ENCODE data around the gene TACC2.
"Not testable (repeated sequence)": the region's sequence is repeated elsewhere in the genome, so short reads cannot be mapped to it uniquely, and the experiment has no call there.

The TACC2 gene

DNA sequence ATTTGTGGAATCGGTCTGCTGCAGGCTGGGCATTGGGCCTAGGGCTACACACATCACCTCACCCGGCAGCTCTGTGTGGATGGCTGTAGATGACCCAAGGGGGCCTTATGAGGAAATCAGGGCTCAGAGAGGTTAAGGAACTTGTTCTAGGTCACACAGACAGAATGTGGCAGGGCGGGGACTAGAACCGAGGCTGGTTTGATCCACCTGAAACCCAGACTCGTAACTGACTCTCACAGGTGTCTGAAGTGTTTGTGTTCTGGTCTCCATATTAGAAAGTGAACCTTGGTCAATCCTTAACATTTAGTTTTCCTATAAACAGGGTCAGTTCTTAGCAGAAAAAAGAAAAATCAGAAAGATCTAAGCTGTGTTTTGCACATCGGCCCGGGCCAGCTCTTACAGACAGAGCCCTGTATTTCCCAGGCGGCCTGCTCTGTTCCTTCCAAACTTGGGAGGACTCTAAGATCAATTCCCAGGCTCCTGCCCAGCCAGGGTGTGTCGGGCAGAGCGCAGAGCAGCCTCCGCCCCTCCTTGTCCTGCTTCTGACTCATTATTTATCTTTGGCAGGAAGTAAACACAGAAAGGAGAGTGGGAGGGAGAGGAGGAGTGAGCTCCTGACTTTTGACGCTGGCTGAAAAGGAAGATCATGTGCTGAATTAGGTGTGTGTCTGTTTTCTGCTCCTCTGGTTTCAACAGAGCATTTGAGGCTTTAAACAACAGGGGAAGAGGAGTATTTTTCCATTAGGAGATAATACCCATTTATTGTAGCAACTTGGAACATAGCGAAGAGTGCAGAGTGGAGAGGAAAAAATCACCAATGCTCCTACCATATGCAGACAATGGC, 74.1 kb downstream of the TACC2 start:
- DNase-seq = no peak

DNA sequence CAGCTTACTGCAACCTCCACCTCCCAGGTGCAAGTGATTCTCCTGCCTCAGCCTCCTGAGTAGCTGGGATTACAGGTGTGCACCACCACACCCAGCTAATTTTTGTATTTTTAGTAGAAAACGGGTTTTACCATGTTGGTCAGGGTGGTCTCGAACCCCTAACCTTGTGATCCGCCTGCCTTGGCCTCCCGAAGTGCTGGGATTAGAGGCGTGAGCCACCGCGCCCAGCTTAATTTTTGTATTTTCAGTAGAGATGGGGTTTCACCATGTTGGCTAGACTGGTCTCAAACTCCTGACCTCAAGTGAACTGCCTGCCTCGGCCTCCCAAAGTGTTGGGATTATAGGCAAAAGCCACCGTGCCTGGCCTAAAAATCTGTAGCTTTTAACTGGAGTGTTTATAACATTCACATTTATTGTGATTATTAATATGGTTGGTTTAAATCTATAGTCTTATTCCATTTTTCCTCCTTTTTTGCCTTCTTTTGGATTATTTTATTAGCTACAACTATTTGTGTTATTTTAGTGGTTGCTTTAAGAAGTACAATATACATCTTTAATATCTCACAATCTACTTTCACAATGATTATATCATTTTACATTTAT, 77.5 kb downstream of the TACC2 start:
- not testable (repeated sequence) for DNase-seq

DNA sequence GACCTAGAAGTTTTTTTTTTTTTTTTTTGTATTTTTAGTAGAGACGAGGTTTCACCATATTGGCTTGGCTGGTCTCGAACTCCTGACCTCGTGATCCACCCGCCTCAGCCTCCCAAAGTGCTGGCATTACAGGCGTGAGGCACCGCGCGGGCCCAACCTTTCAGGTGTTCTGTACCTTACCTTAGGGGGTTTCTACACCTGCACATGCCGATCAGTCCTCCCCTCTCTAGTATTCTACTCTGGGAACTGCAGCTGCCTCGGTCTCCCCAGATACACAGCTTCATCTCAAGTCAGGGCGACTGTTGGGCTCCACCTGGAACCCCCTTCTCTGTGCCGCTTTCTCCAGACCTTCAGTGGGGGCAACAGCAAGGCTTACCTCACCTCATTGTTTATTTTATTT, 79.9 kb downstream of the TACC2 start:
- no peak for DNase-seq

- DNase-seq = no peak
Observed at GRCh38 chr10:122072491-122072890, 83.5 kb downstream of the TACC2 start.

DNA sequence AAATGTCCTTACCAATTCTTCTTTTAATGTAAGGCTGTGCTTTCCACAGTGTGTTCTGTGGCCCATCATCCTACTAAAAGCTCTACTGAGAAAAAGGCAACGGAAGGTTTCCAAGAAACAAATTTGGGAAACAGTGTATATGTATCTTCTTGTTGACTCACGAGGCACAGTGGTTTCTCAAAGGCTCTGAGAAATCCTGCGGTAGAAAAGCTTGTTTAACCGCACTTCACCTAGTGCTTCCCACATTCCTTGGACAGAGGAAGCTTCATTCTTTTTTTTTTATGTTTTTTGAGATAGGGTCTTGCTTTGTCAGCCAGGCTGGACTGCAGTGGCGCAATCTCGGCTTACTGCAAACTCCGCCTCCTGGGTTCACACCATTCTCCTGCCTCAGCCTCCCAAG, 84.5 kb downstream of the TACC2 start:
- no peak for DNase-seq

DNA sequence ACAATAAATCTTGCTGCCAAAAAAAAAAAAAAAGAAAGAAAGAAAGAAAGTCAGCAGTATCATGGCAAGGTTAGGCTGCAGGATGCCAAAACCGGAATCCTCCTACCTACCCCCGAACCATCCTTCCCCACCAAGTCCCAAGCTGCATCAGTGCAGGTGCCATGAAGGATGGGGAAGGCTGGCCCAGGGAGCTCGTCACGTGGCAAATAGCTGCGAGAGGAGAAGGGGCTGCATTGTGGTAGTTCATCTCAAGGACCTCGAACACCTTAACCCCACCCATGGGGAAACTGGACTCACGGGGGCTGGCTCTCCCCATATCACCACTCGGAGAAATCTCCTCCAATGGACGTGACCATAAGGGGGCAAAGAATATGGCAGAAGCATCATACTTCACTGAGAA, 86.2 kb downstream of the TACC2 start:
- DNase-seq = no peak

DNA sequence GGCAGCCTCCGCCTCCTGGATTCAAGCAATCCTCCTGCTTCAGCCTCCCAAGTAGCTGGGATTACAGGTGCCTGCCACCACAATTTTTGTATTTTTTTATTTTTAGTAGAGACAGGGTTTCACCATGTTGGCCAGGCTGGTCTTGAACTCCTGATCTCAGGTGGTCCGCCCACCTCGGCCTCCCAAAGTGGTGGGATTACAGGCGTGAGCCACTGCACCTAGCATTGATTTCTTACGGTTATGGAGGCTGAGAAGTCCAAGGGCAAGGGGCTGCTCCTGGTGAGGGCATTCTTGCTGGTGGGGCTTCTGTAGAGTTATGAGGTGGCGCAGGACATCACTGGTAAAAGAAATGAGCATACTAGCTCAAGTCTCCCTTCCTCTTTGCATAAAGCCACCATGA, 86.9 kb downstream of the TACC2 start:
- DNase-seq = not testable (repeated sequence)

DNA sequence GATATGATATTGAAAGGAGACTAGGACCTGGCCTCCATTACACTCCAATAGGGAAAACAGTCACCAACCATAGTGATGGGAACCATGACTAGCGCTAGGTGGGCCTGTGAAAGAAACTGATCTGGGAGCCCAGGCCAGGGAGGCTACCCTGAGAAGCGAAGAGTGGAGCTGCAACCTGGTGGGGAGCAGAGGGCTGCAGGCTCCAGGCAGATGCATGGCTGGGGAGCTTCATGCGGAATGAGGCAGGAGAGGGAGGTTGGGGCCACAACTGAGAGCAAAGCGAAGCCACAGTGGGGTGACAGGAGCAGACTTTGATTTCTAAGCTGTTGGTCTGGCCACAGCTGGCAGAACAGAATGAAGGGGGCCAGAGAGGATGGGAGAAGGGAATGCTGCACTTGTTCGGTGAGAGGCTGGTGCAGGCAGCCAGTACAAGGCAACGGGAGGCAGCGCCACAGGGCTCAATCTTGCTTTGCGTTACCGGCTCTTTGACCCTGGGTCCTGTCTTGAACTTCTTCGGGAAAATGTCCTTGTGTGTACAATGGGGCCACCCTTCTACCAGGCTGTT, 88.4 kb downstream of the TACC2 start:
- no peak for DNase-seq

DNA sequence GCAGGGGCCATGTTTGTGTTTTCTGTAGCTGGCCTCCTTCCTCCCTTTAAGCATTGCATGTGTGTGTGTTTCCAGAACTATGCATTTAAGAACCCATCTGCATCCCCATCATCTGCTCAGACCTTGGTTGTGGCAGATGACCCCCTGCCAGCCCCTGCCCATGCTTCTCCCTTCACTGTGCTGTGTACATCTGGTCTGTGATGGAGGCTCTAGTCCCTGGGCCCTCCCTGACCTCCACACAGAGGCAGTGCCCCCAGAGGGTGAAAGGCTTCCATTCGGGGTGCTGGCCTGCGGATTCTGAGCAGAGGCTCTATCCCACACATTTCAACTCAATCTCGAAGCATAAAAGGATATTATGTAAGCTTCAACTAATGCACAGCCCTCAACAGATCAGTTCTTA, 89.4 kb downstream of the TACC2 start:
- DNase-seq = no peak

DNA sequence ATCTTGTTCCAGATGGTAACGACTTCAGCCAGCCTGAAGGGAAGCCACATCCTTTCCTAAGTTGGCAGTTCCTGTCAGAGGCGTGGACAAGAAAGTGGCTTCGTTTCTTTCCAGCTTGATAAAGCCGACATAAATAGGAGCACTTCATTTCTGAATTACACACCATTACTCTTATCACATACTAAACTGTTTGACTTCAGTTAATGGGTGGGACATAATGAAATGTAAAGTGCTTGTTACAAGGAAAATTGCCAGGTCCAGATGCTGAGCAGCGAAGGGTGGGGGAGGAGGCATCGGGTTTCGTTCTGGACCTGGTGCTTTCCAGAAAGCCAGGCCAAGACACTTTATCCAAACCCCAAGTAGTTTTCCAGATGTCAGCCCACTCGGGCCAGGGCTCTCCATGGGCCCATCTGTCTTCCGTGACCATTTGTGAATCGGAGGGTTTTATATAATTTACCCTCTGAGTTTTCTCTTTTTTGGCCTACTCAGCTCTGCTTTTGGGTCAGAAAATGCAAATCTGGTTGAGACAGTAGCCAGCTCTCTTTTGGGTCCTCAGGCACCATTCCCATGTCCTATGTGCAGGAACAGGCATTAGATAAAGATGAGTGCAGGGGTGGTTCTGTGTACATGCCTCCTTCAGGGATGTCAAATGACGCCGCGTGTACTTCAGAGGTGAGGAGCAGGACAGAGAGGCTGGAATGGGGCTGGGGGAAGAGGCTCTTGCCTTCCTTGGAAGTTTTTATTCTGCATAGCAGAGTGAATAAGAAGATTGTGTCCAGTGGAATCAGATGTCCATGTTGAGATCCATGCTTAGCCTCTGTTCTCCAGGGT, 90.2 kb downstream of the TACC2 start:
- DNase-seq = no peak

DNA sequence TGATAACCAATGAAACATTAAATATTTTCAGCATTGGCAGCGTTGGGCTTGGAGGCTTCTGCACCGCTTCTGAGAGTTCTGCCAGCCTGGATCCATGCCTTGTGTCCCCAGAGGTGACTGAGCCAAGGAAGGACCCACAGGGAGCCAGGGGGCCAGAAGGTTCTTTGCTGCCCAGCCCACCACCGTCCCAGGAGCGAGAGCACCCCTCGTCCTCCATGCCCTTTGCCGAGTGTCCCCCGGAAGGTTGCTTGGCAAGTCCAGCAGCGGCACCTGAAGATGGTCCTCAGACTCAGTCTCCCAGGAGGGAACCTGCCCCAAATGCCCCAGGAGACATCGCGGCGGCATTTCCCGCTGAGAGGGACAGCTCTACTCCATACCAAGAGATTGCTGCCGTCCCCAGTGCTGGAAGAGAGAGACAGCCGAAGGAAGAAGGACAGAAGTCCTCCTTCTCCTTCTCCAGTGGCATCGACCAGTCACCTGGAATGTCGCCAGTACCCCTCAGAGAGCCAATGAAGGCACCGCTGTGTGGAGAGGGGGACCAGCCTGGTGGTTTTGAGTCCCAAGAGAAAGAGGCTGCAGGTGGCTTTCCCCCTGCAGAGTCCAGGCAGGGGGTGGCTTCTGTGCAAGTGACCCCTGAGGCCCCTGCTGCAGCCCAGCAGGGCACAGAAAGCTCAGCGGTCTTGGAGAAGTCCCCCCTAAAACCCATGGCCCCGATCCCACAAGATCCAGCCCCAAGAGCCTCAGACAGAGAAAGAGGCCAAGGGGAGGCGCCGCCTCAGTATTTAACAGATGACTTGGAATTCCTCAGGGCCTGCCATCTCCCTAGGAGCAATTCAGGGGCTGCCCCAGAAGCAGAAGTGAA, 93.9 kb downstream of the TACC2 start:
- no peak for DNase-seq

- DNase-seq = no peak
Observed at GRCh38 chr10:122083478-122084025, 94.6 kb downstream of the TACC2 start.

GRCh38 chr10:122084286-122085041, 95.5 kb downstream of the TACC2 start:
- no peak for DNase-seq

- DNase-seq = no peak
Observed at GRCh38 chr10:122085423-122085911, 96.5 kb downstream of the TACC2 start.

DNA sequence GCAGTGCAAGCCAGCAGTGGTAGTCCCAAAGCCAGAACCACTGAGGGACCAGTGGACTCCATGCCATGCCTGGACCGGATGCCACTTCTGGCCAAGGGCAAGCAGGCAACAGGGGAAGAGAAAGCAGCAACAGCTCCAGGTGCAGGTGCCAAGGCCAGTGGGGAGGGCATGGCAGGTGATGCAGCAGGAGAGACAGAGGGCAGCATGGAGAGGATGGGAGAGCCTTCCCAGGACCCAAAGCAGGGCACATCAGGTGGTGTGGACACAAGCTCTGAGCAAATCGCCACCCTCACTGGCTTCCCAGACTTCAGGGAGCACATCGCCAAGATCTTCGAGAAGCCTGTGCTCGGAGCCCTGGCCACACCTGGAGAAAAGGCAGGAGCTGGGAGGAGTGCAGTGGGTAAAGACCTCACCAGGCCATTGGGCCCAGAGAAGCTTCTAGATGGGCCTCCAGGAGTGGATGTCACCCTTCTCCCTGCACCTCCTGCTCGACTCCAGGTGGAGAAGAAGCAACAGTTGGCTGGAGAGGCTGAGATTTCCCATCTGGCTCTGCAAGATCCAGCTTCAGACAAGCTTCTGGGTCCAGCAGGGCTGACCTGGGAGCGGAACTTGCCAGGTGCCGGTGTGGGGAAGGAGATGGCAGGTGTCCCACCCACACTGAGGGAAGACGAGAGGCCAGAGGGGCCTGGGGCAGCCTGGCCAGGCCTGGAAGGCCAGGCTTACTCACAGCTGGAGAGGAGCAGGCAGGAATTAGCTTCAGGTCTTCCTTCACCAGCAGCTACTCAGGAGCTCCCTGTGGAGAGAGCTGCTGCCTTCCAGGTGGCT, 97.7 kb downstream of the TACC2 start:
- DNase-seq = no peak

DNA sequence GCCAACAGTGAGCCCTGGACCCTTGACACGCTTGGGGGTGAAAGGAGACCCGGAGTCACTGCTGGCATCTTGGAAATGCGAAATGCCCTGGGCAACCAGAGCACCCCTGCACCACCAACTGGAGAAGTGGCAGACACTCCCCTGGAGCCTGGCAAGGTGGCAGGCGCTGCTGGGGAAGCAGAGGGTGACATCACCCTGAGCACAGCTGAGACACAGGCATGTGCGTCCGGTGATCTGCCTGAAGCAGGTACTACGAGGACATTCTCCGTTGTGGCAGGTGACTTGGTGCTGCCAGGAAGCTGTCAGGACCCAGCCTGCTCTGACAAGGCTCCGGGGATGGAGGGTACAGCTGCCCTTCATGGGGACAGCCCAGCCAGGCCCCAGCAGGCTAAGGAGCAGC, 98.5 kb downstream of the TACC2 start:
- DNase-seq = no peak

- no peak for DNase-seq
Observed at GRCh38 chr10:122089311-122090017, 100.5 kb downstream of the TACC2 start.

- no peak for DNase-seq
Observed at GRCh38 chr10:122091722-122092121, 102.8 kb downstream of the TACC2 start.

DNA sequence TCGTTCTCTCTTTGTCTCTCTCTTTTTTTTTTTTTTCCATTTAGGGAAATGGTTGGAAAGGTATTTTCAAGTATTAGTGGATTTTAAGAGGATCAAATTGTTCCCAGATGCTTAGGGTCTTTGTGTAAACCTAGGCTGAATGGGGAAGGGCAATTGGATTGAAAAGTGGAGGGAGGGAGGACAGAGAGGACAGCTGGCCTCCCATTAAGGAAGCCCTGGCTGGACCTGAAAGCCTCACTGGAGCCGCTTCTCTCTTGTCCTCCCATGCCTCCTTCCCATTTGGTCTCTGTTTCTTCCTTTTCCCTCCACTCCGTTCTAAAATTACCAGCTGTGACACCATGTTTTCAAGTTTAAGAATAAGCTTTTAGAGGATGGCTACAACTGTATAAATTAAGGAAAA, 104.1 kb downstream of the TACC2 start:
- DNase-seq = no peak

GRCh38 chr10:122096181-122096580, 107.2 kb downstream of the TACC2 start:
- not testable (repeated sequence) for DNase-seq

Measured in activated CD4-positive, alpha-beta T cell treated with anti-CD3 and anti-CD28 coated beads for 1 hour (primary cell).